Osteocyte (in vitro differentiated cells): ENCODE results near the gene IFNL2. TPM values are rescaled to one million over a fixed set of nuclear protein-coding genes. Genes with fewer than 3 reads are reported as not detected.
"Not testable (repeated sequence)": the region's sequence is repeated elsewhere in the genome, so short reads cannot be mapped to it uniquely, and the experiment has no call there.

Experiments used
- DNase-seq: peaks from one replicate; pipeline ENCODE4 v3.0.0; 2021; ENCODE audit warnings: mixed read lengths; ENCODE audit not compliant: unreplicated experiment; ENCODE audit errors: extremely low spot score
- H3K27ac Mint-ChIP-seq: one replicate; pipeline ENCODE4 v1.8.0; 2021; ENCODE audit warnings: mild to moderate bottlenecking, mixed read lengths; ENCODE audit not compliant: unreplicated experiment
- H3K27me3 Mint-ChIP-seq: one replicate; pipeline ENCODE4 v1.8.0; 2021; ENCODE audit warnings: mixed read lengths; ENCODE audit not compliant: unreplicated experiment
- H3K36me3 Mint-ChIP-seq: one replicate; pipeline ENCODE4 v1.8.0; 2021; ENCODE audit warnings: mixed read lengths; ENCODE audit not compliant: unreplicated experiment
- H3K4me1 Mint-ChIP-seq: one replicate; pipeline ENCODE4 v1.8.0; 2021; ENCODE audit warnings: mixed read lengths; ENCODE audit not compliant: unreplicated experiment
- H3K4me3 Mint-ChIP-seq: one replicate; pipeline ENCODE4 v1.8.0; 2021; ENCODE audit warnings: mild to moderate bottlenecking, moderate library complexity, mixed read lengths; ENCODE audit not compliant: unreplicated experiment
- H3K9me3 Mint-ChIP-seq: one replicate; pipeline ENCODE4 v1.8.0; 2021; ENCODE audit warnings: mixed read lengths; ENCODE audit not compliant: unreplicated experiment
- total RNA-seq: library from RNA; stranded (reverse); gene quantifications from 2 replicates; pipeline ENCODE4 v1.2.1, GENCODE V29; 2021
- TF ChIP-seq, protein P1 (sequence below): fragments of 200-600 bp; sonication (generic); IDR thresholded peaks from 2 replicates; pipeline ENCODE4 v1.5.0; 2021; ENCODE audit warnings: antibody characterized with exemption, mild to moderate bottlenecking, moderate library complexity

Gene IFNL2
- total RNA-seq, 1 donor from 2014 or later: not detected

DNA sequence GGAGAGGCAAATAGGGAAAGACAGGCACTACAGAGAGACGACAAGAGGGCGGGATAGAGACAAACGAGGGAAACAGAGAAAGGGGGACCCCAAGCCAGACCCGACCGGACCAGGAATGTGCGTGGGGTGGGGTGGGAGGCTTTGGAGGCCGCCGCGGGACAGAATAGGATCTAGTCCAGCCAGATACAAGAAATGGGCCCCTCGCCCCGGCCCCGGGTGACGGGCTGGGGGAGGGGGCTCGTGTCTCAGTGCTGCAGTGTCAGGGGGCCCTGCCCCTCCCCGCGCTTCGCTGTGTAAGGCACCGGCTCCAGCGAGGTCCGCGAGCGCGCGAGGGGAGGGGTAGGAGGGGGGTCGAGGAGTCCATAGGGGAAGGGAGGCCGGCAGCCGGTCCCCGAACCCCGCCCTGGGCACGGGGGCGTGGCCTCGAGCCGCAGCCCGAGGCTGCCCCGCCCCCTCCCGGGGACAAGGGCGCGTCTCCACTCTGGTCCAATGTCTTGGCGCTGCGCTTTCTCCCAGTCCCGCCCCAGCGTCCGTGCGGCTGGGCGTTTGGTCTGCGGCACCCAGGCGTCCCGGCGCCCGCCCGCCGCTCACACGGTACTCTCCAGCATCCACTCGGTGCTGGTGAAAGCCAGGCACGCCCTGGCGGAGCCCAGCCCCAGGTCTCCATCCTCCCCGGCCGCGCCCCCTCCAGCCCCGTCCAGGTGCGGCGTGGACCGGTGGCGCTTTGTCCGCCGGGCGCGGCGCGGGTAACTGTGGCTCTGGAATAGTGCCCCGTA, 39.0 kb downstream of the IFNL2 start:
- TF ChIP-seq, protein P1, sequence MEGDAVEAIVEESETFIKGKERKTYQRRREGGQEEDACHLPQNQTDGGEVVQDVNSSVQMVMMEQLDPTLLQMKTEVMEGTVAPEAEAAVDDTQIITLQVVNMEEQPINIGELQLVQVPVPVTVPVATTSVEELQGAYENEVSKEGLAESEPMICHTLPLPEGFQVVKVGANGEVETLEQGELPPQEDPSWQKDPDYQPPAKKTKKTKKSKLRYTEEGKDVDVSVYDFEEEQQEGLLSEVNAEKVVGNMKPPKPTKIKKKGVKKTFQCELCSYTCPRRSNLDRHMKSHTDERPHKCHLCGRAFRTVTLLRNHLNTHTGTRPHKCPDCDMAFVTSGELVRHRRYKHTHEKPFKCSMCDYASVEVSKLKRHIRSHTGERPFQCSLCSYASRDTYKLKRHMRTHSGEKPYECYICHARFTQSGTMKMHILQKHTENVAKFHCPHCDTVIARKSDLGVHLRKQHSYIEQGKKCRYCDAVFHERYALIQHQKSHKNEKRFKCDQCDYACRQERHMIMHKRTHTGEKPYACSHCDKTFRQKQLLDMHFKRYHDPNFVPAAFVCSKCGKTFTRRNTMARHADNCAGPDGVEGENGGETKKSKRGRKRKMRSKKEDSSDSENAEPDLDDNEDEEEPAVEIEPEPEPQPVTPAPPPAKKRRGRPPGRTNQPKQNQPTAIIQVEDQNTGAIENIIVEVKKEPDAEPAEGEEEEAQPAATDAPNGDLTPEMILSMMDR: no peak
- Mint-ChIP-seq H3K4me3 (peak overlapping the region; percentile 62), H3K27me3 (peaks cover 60% of the 10 kb centered on the region), H3K9me3 (no peaks in the 10 kb centered on the region), H3K4me1 (peaks cover 4% of the 10 kb centered on the region), H3K27ac (no peak overlapping the region), H3K36me3 (peaks cover 2% of the 10 kb centered on the region)
- no peak for DNase-seq

DNA sequence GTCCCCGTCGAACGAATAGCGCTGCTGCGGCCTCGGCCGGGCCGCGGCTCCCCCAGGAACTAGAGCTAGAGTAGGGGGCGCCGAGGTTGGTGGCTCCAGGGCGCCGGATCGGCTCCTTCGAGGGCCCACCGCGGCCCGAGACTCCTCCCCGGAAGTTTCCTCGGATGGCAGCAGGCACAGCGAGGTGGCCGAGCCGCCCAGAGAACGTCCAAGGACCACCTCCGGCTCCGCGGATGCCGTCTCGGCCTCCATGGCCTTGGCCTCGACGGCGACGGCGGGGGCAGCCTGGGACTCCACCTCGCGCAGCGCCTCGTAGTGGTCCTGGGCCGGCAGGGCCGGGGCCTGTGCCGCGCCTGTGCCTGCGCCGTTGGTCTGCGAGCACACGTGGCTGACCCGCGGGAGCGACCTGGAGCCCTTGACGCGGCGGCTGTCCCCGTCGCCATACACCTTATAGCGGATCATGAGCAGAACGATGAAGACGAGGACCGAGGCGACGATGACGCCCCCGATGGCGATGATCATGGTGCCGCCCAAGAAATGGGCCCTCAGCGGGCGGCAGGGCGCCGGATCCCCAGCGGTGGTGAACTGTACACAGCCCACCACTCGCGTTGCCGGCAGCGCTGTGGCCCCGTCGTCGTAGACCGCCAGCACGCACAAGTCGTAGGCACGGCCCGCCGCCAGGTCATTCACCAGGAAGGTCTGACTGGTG, 39.8 kb downstream of the IFNL2 start:
- no peak overlapping the region for H3K4me3 Mint-ChIP-seq
- H3K9me3 Mint-ChIP-seq: no peaks in the 10 kb centered on the region
- peaks cover 59% of the 10 kb centered on the region for H3K27me3 Mint-ChIP-seq
- TF ChIP-seq, protein P1: peak; percentile 17
- peaks cover 2% of the 10 kb centered on the region for H3K36me3 Mint-ChIP-seq
- peaks cover 4% of the 10 kb centered on the region for H3K4me1 Mint-ChIP-seq
- DNase-seq: no peak
- H3K27ac Mint-ChIP-seq: no peak overlapping the region

DNA sequence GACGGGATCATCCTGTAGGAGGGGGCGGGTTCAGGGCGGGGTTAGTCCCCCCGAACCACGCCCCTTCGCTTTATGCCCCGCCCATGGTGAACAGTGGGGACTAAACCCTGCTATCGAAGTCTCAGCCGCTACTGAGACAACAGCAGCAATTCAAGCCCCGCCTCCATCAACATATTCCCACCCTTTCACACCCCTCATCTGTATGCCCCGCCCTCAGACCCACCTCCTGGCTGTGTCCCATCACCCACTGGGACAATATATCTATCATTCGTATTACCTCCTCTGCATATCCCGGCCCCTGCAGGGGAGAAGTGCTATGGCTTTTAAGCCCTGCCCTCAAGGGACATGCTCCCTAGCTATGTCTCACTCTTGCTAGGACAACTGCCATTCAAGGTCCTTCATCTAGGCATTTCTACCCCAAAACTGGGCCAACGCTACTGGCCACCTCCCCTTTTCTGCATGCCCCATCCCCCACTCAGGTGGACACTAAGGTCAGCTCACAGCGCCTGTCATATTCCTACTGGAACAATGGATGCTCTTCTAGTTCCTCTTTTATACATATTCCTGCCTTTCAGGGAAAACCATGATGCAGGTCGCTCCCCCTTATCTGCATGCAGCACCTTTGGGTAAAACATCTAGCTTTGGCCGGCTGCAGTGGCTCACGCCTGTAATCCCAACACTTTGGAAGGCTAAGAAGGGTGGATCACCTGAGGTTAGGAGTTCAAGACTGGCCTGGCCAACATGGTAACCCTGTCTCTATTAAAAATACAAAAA, 40.5 kb downstream of the IFNL2 start:
- no peak overlapping the region for H3K27ac Mint-ChIP-seq
- peaks cover 2% of the 10 kb centered on the region for H3K36me3 Mint-ChIP-seq
- peaks cover 55% of the 10 kb centered on the region for H3K27me3 Mint-ChIP-seq
- H3K4me1 Mint-ChIP-seq: peaks cover 4% of the 10 kb centered on the region
- H3K9me3 Mint-ChIP-seq: no peaks in the 10 kb centered on the region
- peak overlapping the region; percentile 37 for H3K4me3 Mint-ChIP-seq
- DNase-seq: no peak
- TF ChIP-seq, protein P1: no peak

DNA sequence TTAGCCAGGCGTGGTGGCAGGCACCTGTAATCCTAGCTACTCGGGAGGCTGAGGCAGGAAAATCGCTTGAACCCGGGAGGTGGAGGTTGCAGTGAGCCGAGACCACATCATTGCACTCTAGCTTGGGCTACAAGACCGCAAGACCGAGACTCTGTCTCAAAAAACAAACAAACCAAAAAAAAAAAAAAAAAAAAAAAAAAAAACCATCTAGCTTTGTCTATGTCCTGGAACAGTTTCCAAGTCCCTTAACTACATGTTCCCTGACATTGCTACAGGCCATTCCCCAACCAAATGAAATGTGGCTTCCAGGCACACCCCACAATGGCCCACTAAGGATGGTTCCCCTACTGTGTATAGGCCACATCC, 41.1 kb downstream of the IFNL2 start:
- not testable (repeated sequence) for H3K27ac Mint-ChIP-seq, DNase-seq, H3K9me3 Mint-ChIP-seq, H3K36me3 Mint-ChIP-seq, H3K4me1 Mint-ChIP-seq, H3K4me3 Mint-ChIP-seq
- peaks cover 49% of the 10 kb centered on the region for H3K27me3 Mint-ChIP-seq

DNA sequence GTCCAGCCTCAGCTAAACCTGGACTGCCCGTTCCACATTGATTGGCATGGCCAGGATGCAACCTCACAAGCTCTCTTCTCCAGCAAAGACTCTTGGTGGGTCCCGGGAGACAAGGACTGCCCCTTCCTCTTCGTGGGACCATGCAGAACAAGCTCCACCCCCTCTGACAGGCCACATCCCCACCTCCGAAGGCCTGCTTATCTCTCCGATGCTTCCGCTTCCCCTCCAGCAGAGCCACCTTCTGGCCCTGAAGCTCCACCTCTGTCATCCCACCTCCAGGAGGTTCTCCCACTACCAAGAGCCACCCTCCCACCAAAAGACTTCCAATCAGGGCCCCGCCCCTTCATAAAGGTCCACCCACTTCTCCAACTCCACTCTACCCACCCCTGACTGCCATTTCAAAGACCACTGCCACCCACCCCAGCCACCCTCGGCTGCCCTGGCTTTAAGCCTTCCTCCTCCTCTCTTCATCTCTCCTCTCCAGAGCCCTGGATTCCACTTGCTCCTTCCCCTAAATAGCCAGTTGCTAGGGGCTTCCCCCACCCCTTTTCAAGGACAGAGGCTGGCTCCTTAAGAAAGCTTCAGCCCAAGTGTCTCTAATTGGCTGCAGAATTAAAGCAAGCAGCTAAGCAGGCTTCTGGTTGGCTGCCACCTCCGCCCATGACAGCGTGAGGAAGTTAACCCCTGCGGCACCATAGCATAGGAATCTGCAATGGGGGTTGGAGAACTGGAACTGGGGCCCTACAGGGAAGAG, 42.5 kb downstream of the IFNL2 start:
- TF ChIP-seq, protein P1: no peak
- peaks cover 35% of the 10 kb centered on the region for H3K27me3 Mint-ChIP-seq
- H3K4me1 Mint-ChIP-seq: peaks cover 4% of the 10 kb centered on the region
- peaks cover 2% of the 10 kb centered on the region for H3K36me3 Mint-ChIP-seq
- H3K27ac Mint-ChIP-seq: no peak overlapping the region
- no peak overlapping the region for H3K4me3 Mint-ChIP-seq
- DNase-seq: no peak
- H3K9me3 Mint-ChIP-seq: no peaks in the 10 kb centered on the region
